SJSA1 (cell line): Measurements from ENCODE around the gene CCDC122. TPM values are rescaled to one million over a fixed set of nuclear protein-coding genes. Genes with fewer than 3 reads are reported as not detected.

Source experiments
- DNase-seq, 2 experiments: peaks; one replicate each; pipeline ENCODE4 v3.0.0-alpha.2; 2015 to 2020; ENCODE audit warnings: low spot score in 2 of 2, low read depth in 1 of 2
- H3K27ac ChIP-seq: fragments of 250-450 bp; sonication (Bioruptor Pico); 2 replicates; pipeline ENCODE4 v1.5.1; 2020; ENCODE audit warnings: mild to moderate bottlenecking, moderate library complexity
- H3K27me3 ChIP-seq: fragments of 250-450 bp; sonication (Bioruptor Pico); replicated peaks from 2 replicates; pipeline ENCODE4 v1.5.1; 2020; ENCODE audit warnings: mild to moderate bottlenecking, moderate library complexity
- H3K36me3 ChIP-seq: fragments of 250-450 bp; sonication (Bioruptor Pico); 2 replicates; pipeline ENCODE4 v1.5.1; 2020; ENCODE audit warnings: mild to moderate bottlenecking
- H3K4me1 ChIP-seq: fragments of 250-450 bp; sonication (Bioruptor Pico); replicated peaks from 2 replicates; pipeline ENCODE4 v1.6.1; 2021; ENCODE audit warnings: mild to moderate bottlenecking
- H3K4me3 ChIP-seq: fragments of 250-450 bp; sonication (Bioruptor Pico); 2 replicates; pipeline ENCODE4 v1.5.1; 2020; ENCODE audit warnings: mild to moderate bottlenecking
- H3K9me3 ChIP-seq: fragments of 250-450 bp; sonication (Bioruptor Pico); replicated peaks from 2 replicates; pipeline ENCODE4 v1.5.1; 2020; ENCODE audit warnings: mild to moderate bottlenecking
- total RNA-seq: library from RNA; depleted of rRNA; stranded (reverse); fragments of >200 nt; shearing (Covaris generic); gene quantifications from 2 replicates; pipeline ENCODE4 v1.2.3, GENCODE V29; 2014

Gene CCDC122
- total RNA-seq, 1 experiment from 2014 or later: 4.6 TPM

DNA sequence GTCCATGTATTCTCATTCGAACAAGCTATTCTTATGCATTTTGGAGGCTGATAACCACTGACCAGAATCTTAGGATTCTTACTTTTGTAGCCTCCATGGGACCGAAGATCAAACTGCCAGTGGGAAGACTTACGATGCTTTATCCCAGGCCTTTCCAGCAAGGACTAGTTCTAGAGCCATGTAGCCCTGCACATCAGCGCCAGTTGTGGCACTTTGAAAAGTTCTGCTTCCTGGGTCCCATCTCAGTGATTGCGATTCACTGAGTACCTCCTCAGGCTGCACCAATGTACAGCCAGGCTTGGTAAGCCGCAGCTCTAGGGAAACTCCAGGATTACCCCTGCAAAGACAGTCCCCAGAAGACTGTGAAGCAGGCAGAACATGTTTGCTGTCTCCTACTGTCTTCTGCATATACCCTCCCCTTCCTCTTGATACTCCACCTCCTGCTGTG is 73.8 kb downstream of the CCDC122 start:
- DNase-seq: no peak
- Histone ChIP-seq H3K27me3 (no peaks in the 10 kb centered on the region), H3K36me3 (no peaks in the 10 kb centered on the region), H3K9me3 (no peaks in the 10 kb centered on the region), H3K4me3 (no peak overlapping the region), H3K27ac (no peak overlapping the region), H3K4me1 (peaks cover 7% of the 10 kb centered on the region)

DNA sequence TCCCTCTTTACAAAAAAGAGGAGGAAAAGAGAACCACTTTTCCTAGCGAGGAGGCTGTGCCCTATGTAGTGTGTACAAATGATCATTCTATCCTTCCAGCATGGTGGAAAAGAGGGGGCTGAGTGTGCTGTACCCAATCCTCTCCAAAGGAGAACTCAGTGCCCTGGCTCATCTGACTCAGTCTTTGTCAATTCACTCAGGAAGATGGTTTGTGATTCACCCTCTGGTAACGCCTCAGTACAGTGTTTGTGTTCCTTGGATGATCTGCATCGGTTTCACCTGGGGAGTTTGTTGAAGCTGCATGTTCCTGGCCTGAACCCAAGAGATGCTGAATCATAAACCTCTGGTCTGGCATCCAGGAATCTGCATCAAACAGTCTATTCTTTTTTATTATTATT is 74.5 kb downstream of the CCDC122 start:
- Histone ChIP-seq H3K27ac (no peak overlapping the region), H3K4me3 (no peak overlapping the region), H3K4me1 (peaks cover 7% of the 10 kb centered on the region), H3K9me3 (no peaks in the 10 kb centered on the region), H3K27me3 (no peaks in the 10 kb centered on the region), H3K36me3 (no peaks in the 10 kb centered on the region)
- peak; percentile 46 to 61 for DNase-seq

DNA sequence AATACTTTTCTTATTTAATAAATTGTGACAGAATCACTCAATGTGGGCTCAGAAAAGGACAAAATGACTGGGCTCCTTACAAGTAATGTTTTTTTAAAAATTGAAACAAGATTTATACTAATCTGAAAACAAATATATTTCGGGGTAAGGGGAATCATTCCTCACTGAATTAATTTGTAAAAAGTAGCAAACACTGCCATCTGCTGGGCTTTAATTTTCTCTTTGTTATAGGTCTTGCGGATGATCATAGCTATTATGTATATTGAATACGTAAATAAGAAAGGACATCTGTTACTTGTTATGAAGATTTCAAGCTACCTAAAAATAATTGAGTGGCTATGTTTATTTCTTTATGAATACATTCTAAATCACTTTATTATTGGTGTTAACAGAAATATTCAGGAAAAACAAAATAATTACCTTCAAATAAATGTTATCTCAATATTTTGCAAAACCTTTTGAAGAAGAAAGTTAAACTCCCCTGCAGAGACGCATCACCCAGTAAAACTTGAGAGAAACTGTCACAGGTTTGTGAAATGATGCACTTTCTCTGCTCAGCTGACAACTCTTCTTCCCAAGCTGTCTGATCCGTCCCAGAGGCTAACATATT is 75.0 kb downstream of the CCDC122 start:
- Histone ChIP-seq H3K4me3 (no peak overlapping the region), H3K4me1 (peaks cover 7% of the 10 kb centered on the region), H3K9me3 (no peaks in the 10 kb centered on the region), H3K27ac (no peak overlapping the region), H3K27me3 (no peaks in the 10 kb centered on the region), H3K36me3 (no peaks in the 10 kb centered on the region)
- DNase-seq: peak in 1 of 2 experiments; percentile 48

DNA sequence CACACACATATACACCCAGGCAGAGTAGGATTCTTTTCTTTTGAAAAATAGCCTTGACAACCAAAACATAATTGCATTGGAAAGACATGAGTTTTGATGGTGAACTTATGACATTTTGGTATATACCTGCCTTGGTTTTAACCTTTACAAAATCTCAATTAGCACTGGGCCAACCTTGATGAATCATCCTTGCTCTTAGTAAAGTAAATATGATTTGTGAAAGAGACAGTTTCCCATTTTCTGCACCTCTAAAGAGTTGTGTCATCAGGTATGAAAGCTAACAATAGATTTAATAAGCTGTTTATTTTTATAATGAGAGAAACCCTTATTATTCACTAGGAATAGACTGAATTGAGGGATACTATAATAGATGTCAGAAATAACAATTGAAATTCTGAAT is 77.0 kb downstream of the CCDC122 start:
- Histone ChIP-seq H3K27ac (no peak overlapping the region), H3K9me3 (no peaks in the 10 kb centered on the region), H3K4me1 (peaks cover 7% of the 10 kb centered on the region), H3K36me3 (no peaks in the 10 kb centered on the region), H3K4me3 (no peak overlapping the region), H3K27me3 (no peaks in the 10 kb centered on the region)
- DNase-seq: no peak

DNA sequence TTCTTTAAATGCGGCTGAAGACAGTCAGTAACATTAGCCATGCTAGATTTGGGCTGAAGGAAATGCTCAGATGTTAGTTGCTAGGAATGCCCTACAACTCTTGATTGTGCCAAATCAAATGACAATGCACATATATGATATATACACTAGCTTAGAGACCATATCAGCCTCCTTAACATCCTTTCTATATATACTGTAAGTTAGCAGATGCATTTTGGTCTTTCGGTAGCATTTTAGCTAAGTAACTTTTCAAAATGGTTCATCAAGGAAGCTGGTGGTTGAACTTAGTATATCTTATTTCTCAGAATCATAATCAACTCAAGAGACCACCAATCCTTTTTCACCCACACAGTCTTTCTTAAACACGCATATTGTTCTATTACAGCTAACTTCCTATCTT is 78.7 kb downstream of the CCDC122 start:
- Histone ChIP-seq H3K36me3 (no peaks in the 10 kb centered on the region), H3K27ac (no peak overlapping the region), H3K4me1 (peaks cover 7% of the 10 kb centered on the region), H3K9me3 (no peaks in the 10 kb centered on the region), H3K27me3 (no peaks in the 10 kb centered on the region), H3K4me3 (no peak overlapping the region)
- no peak for DNase-seq

DNA sequence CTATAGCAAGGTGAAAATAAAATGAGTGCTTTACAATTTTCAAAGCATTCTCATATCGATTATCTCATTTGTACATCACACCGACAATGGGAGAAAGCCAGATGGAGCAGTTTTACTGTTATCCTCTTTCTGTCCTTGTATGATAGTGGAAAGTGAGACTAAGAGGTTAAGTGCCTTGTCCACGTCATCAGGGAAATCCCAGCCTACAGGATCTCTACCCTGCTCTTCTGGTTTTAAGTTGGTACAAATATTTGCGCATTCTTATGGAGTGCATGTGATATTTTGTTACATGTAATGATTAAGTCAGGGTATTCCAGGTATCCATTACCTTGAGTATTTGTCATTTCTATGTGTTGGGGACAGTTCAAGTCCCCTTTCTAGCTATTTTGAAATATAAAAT is 80.3 kb downstream of the CCDC122 start:
- H3K36me3 ChIP-seq: no peaks in the 10 kb centered on the region
- no peak overlapping the region for H3K27ac ChIP-seq
- H3K27me3 ChIP-seq: no peaks in the 10 kb centered on the region
- no peak for DNase-seq
- no peak overlapping the region for H3K4me3 ChIP-seq
- no peaks in the 10 kb centered on the region; the same call in 1 of the 2 replicates for H3K4me1 ChIP-seq
- H3K9me3 ChIP-seq: no peaks in the 10 kb centered on the region

DNA sequence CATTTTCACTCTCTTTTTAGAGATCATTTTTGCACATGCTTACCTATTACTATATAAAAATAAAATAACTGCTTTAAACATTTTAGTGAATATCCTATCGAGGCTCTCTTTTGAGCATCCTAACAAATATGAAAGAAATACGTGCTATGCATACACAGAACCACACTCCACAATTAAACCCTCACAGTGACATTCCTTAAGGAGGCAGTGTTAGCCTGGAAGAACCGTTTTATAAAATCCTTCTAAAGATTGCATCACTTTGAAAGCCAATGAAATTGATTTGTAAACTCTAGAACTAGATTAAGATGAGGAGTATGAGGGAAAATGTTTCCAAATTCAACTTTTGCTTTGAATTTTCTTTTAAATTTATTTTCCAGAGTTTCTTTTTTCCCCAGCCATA is 81.7 kb downstream of the CCDC122 start:
- no peaks in the 10 kb centered on the region for H3K4me1 ChIP-seq
- no peak overlapping the region for H3K4me3 ChIP-seq
- no peaks in the 10 kb centered on the region for H3K27me3 ChIP-seq
- no peaks in the 10 kb centered on the region for H3K36me3 ChIP-seq
- no peak overlapping the region for H3K27ac ChIP-seq
- DNase-seq: no peak
- H3K9me3 ChIP-seq: no peaks in the 10 kb centered on the region

DNA sequence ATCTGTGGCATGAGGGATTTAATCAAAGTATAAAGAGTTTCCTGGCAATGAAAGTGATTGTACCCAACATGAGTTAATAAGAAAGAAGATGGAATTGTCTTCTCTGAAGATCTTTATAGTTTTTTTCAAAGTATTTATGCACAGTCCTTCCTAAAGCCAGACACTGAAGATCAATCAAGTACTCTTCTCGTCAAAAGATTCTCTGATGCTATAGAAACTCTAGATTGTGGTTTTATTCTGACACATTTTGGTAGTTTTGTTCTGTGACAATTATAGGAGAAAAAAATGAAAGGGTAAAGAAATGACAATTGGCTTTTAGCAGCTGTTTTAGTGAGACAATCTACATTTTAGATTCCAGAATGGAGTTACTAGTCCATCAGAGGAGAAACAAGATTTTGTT is 82.4 kb downstream of the CCDC122 start:
- Histone ChIP-seq H3K4me1 (no peaks in the 10 kb centered on the region), H3K36me3 (no peaks in the 10 kb centered on the region), H3K9me3 (no peaks in the 10 kb centered on the region), H3K27me3 (no peaks in the 10 kb centered on the region), H3K4me3 (no peak overlapping the region), H3K27ac (no peak overlapping the region)
- no peak for DNase-seq

DNA sequence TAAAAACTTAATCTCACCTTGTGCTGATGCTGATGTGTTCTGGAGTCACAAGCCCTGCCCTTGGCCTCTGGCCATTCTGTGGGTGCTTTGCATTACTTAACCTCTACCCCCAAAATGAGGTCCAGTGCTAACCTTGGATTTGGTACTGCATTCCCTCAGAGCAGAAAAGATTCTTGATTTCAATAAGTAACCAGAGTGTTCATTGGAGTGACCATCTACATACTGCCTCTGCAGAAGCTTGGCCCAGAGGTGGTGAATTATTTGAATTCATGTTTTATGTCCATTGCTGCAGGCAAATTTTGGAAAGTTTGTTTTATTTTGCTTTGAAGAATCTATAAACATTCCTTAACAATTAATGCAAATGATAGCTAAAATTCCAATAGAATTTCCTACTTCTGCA is 85.1 kb downstream of the CCDC122 start:
- DNase-seq: no peak
- H3K9me3 ChIP-seq: no peaks in the 10 kb centered on the region
- no peak overlapping the region for H3K4me3 ChIP-seq
- no peaks in the 10 kb centered on the region for H3K4me1 ChIP-seq
- no peaks in the 10 kb centered on the region for H3K36me3 ChIP-seq
- H3K27ac ChIP-seq: no peak overlapping the region
- no peaks in the 10 kb centered on the region for H3K27me3 ChIP-seq

DNA sequence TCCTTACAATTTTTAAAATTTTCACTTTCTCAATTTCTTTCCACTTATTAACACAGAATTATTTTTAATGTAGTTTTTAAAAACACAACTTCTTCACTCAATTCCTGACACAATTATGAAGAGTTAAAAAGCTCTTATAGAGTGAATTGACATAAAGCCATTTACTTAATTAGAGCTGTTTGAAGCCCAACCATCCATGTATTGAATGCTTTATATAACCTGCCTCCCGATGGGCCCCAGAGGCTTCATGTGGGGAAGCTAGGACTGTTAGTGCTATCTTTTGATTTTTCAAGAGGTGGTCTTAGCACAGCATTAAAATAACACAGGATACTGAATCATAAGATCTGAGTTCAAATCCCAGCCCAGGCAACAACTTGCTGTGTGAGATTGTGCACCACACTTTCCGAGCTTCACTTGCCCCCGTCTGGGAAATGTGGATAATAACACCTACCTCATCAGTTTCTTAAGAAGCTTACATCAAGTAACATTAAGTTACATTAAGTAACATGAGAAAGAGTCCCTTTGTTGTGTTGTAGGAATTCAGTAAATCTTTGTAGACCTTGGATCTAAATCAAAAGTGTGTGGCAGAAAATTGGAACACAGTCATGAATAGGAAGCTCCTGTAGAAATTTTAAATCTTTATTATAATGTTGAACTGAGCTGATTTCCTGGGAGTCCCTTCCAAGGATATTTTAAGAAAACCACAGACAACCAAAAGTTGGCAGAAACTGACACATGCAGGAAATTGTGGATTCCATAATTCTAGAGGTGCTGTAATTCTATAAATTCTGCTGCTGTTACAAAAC is 87.3 kb downstream of the CCDC122 start:
- H3K9me3 ChIP-seq: no peaks in the 10 kb centered on the region
- no peaks in the 10 kb centered on the region for H3K36me3 ChIP-seq
- no peak overlapping the region for H3K27ac ChIP-seq
- no peak overlapping the region for H3K4me3 ChIP-seq
- H3K27me3 ChIP-seq: no peaks in the 10 kb centered on the region
- DNase-seq: no peak
- peaks cover 7% of the 10 kb centered on the region for H3K4me1 ChIP-seq

DNA sequence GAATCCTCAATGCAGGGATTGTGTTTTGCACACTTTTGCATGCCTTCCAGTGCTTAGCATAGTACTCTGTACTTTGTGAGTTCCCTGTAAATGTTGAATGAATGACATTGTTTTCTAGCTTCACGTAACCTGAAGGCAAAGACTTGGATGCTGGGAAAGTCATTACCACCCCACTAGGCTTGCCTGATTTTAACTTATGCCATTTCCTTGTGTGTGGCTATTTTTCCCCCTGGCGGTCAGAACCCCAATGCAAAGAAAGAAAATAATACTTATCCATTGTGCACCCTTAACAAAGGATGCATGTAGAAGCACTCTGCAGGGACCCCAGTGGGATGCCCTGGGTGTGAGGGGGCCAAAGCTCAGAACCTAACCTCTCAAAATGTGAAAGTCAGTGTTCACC is 91.5 kb downstream of the CCDC122 start:
- H3K4me3 ChIP-seq: no peak overlapping the region

DNA sequence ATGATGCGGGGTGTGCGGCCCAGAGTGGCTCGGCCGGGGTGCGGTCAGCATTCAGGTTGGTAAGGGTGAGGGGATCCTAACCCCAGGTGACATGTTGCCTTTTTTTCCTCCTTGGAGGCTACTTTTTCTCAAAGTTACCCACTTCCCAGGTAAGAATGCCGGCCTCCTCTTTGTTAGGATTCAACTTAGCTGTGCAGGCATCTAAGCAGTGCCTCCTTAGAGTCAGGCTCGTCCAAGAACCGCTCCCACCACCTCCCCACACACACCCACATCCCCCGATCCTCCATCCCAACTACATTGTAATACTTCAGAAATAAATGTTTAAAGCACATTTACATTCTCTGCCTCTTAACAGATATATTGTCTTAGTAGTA is 92.0 kb downstream of the CCDC122 start:
- H3K4me1 ChIP-seq: peaks cover 21% of the 10 kb centered on the region
- H3K36me3 ChIP-seq: no peaks in the 10 kb centered on the region
- peak overlapping the region; percentile 50 for H3K4me3 ChIP-seq
- DNase-seq: no peak
- H3K27me3 ChIP-seq: no peaks in the 10 kb centered on the region; the same call in 1 of the 2 replicates
- no peak overlapping the region for H3K27ac ChIP-seq
- no peaks in the 10 kb centered on the region for H3K9me3 ChIP-seq

More for the DNA sequence above, 91.5 kb downstream of the CCDC122 start:
- DNase-seq: peak in 1 of 2 experiments; percentile 6
- no peaks in the 10 kb centered on the region for H3K9me3 ChIP-seq
- H3K36me3 ChIP-seq: no peaks in the 10 kb centered on the region
- no peaks in the 10 kb centered on the region; the same call in 1 of the 2 replicates for H3K27me3 ChIP-seq
- H3K27ac ChIP-seq: no peak overlapping the region
- peaks cover 21% of the 10 kb centered on the region for H3K4me1 ChIP-seq

DNA sequence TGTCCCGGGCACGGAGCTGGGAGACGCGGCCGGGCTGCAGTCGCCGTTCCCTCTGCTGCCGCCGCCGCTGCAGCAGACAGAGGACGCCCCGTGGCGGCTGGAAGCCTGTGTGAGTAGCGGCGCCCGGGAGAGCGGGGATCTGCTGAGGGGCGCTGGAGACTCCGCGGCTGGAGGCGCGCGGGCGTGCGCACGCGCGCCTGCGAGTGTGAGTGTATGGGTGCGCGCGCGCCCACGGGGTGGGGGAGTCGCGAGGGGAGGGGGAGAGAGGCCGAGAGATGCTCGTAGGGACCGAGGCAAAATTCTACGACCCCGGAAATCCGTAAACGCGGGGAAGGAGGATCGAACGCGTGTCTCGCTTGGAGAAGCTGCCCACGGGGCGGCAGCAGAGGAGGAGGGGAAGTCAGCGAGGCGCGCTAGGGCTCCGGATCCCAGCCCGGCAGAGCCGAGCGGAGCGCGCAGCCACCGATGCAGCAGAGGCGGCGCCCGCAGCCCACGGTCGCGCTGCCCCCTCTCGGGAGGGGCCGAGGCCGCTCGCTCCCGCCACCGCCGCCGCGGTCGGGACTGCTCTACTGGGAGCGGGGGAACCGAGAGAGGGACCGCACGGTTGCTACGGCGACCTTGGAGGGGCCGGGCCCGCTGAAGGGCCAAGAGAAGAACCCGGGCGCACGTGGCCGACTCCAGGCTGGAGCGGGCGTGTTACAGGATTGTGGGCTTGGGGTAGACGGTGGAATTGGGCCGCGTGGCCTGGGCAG is 92.6 kb downstream of the CCDC122 start, which contains the start of gene ENOX1:
ENOX1 (minus strand) TSS at position 207 of the 752 bp plus-strand sequence.
- H3K9me3 ChIP-seq: no peaks in the 10 kb centered on the region
- H3K27ac ChIP-seq: no peak within 1 kb of the TSS
- H3K4me1 ChIP-seq: peaks cover 21% of the 10 kb centered on the region
- no peaks in the 10 kb centered on the region for H3K36me3 ChIP-seq
- no peaks in the 10 kb centered on the region; the same call in 1 of the 2 replicates for H3K27me3 ChIP-seq
- peak within 1 kb of the TSS; percentile 50 for H3K4me3 ChIP-seq
- peak; percentile 63 to 67 for DNase-seq

DNA sequence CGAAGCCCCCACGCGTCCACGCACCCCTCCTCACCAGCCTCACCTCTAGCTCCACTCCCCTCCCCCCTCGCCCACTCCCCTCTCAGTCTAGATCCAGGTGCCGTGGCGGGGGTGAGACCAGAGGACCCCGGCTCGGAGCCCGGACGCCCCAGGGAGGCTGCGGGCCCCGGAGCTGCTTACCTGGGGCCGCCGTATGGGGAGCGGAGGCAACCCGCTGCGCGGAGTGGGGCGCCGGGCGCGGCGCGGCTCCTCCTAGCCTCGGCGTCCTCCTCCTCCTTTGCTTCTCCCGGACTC is 93.1 kb downstream of the CCDC122 start:
- Histone ChIP-seq H3K9me3 (no peaks in the 10 kb centered on the region), H3K27me3 (no peaks in the 10 kb centered on the region; the same call in 1 of the 2 replicates), H3K4me3 (peak overlapping the region; percentile 50), H3K4me1 (peaks cover 21% of the 10 kb centered on the region), H3K36me3 (no peaks in the 10 kb centered on the region), H3K27ac (no peak overlapping the region)
- DNase-seq: no peak
